Mononuclear cell (primary cell): ENCODE results near the gene IRF2. TPM values are rescaled to one million over a fixed set of nuclear protein-coding genes. Genes with fewer than 3 reads are reported as not detected.

Source experiments
- H3K27me3 ChIP-seq: 2 replicates; pipeline ENCODE4 v1.6.0; 2011; ENCODE audit warnings: low read length, control low read depth; ENCODE audit not compliant: insufficient read depth
- H3K4me1 ChIP-seq: 2 replicates; pipeline ENCODE4 v1.5.1; 2011; ENCODE audit warnings: mild to moderate bottlenecking, low read length, control low read depth; ENCODE audit not compliant: insufficient read depth
- H3K4me3 ChIP-seq: 2 replicates; pipeline ENCODE4 v1.5.1; 2011; ENCODE audit warnings: mild to moderate bottlenecking, low read length, moderate library complexity
- H3K9me3 ChIP-seq: 2 replicates; pipeline ENCODE4 v1.5.1; 2011; ENCODE audit warnings: low read depth, mild to moderate bottlenecking, control low read depth, low read length
- total RNA-seq: library from RNA; depleted of rRNA; stranded (reverse); fragments of >200 nt; gene quantifications from one replicate; pipeline ENCODE4 v1.2.3, GENCODE V29; 2012

Gene IRF2
- total RNA-seq, 1 donor, result 13.1 TPM

DNA sequence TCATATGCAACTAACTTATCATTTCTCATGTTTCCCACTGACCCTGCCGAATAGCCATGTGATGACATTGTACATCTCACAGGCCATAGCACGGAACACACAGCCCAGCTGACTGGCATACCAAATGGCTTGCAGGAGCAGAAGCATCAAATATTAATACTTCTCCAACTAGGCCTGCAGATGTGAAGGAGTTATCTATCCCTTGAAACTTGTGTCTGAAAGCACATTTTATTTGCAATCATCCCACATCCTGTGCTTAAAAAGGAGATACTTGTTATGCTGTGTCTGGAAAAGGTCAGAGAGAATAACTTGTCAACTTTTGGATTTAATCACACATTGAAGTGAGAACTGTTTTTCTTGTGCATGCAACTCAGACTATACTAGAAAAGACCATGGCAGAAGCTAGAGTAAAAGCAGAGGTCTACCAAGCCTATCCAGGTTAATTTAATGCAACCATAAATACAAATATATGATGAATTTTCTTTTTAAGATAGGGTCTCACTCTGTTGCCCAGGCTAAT lies 100.4 kb downstream of the IRF2 start:
- Histone ChIP-seq H3K27me3 (no peaks in the 10 kb centered on the region), H3K4me3 (no peak overlapping the region), H3K9me3 (no peaks in the 10 kb centered on the region), H3K4me1 (peaks cover 12% of the 10 kb centered on the region)

DNA sequence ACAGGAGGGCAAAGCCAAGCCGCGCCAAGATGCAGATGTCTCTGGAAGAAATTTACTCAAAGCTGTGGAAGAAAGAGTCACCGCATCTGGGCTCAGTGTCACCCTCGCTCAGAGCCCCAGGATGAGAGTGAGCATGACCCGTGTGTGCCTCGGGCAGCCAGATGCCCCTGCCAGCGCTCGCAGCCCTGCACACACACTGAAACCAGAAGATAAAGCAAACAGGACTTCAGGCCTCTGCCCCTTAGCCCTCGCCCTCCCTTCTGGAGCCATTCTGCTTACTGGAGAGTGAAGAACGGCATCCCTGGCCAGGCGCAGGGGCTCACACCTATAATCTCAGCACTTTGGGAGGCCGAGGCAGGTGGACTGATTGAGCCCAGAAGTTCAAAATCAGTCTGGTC lies 103.0 kb downstream of the IRF2 start:
- no peaks in the 10 kb centered on the region for H3K27me3 ChIP-seq
- H3K9me3 ChIP-seq, result no peaks in the 10 kb centered on the region
- no peak overlapping the region for H3K4me3 ChIP-seq
- H3K4me1 ChIP-seq, result peaks cover 8% of the 10 kb centered on the region

DNA sequence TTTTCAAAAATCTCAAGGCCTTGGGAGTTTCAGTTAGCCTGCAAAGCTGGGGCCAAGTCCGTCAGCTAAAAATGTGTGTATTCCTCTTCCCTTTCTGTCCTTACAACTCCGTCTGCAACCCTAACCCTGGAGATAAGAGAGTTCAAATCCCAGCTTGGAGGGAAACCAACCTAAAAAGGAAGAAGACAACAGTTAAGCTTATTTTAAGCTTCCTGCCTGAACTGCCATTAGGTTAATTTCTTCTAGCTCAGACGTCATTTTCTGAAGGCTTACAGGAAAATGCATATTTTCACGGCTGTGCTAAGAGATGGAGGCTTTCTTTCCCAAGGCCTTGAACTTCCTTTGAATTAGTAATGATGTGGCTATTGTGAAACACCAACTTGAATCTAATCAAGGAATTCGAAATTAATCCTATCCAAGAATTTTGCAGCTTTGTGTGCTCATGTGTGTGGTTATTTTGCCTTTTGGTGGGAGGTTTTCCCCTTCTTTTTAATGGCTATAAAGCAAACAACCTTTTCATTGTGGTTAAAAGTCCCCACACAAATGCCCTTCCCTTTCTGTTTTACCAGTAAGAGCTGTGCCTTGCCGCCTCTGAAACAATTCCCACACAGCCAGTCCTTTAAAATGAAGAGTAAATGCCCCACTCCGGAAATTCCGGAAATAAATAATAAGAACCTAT lies 103.5 kb downstream of the IRF2 start:
- Histone ChIP-seq H3K27me3 (no peaks in the 10 kb centered on the region), H3K4me1 (peaks cover 8% of the 10 kb centered on the region), H3K4me3 (no peak overlapping the region), H3K9me3 (no peaks in the 10 kb centered on the region)

DNA sequence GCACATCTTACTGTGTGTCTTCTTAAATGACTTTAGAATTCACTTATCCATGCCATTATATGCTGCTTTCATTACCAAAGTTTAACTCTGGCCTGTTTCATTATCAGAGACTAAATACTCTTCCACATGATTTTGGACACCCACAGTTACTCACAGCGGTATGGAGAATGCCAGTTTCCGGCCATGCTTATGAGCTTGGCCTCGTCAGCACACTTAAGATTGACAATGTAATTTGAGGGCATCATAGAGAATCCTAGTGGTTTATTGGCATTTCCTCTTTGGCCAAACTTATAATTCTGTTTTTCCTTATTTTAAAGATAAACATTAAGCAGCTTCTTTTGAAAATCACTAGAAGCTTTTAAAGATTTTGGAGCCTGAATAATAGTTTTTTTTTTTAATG lies 104.5 kb downstream of the IRF2 start:
- Histone ChIP-seq H3K27me3 (no peaks in the 10 kb centered on the region), H3K4me3 (no peak overlapping the region), H3K4me1 (peaks cover 8% of the 10 kb centered on the region), H3K9me3 (no peaks in the 10 kb centered on the region)

DNA sequence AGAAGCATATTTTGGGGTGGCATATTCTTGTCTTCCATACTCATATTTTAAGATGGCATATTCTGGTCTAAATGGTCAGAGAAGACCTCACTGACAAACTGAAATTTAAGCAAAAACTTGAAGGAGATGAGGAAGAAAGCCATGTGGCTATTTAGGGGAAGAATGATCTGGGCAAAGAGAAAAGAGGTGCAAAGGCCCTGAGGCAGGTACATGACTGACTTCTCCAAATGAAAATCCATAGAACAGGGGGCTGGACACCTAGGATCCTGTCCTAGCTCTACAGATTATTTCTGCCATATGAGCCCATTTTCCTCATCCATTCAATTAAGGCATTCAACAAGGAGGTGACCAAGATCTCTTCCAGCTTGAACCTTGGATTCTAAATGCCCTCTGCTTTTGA lies 105.6 kb downstream of the IRF2 start:
- no peak overlapping the region for H3K4me3 ChIP-seq
- H3K27me3 ChIP-seq, result no peaks in the 10 kb centered on the region
- H3K4me1 ChIP-seq, result peaks cover 17% of the 10 kb centered on the region
- H3K9me3 ChIP-seq, result no peaks in the 10 kb centered on the region

DNA sequence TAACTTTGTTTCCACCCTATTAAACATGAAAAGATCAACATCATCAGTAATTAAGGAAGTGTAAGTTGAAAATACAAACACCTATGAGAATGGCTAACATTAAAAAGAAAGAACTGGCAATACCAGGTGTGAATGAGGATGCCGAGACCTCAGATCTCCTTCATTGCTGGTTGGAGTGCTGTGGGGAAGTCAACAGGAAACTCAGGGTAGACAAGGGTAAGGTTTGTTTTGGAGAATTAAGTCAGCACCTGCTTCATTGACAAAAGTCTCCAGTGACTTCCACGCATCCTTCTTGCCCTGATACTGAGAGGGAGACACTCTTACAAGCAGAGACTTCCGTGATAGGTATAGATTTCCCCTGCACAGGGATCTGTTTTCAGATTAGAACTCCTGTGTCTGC lies 106.1 kb downstream of the IRF2 start:
- H3K9me3 ChIP-seq, result no peaks in the 10 kb centered on the region
- H3K4me1 ChIP-seq, result peaks cover 17% of the 10 kb centered on the region
- no peak overlapping the region for H3K4me3 ChIP-seq
- H3K27me3 ChIP-seq, result no peaks in the 10 kb centered on the region

DNA sequence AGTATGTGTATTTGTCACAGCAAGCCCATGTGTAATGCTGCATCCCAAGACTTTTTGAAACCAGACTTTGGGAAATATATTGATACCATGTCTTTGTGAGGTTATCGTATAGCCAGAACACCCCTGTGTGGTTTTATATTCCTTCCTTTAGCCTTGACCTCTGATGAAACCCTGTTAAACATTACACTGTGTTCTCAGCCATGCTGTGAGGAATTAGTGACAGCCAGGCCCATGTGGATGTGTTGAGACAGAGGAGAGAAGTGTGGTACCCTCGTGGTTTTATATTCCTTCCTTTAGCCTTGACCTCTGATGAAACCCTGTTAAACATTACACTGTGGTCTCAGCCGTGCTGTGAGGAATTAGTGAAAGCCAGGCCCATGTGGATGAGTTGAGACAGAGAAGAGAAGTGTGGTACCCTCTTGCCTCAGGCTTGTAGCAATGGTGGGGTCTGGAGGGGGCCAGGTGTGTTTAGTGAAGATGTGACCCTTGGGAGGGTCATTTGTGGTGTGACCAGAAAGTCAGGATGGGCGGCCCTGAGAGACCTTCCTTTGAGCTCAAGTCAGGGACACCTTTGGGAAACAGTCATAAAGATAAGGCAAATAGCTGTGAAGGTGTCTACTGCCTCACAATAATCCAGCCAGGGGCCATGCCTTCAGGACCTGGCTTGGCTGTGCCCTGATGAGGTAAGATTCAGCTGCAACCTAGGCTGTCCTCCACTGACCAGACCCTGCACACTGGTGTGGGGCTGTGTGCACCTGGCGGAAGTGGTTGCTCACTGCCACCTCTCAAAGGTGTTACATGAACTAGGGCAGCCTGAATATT lies 110.0 kb downstream of the IRF2 start:
- H3K4me1 ChIP-seq, result peaks cover 16% of the 10 kb centered on the region
- H3K4me3 ChIP-seq, result no peak overlapping the region
- H3K27me3 ChIP-seq, result no peaks in the 10 kb centered on the region
- H3K9me3 ChIP-seq, result no peaks in the 10 kb centered on the region

DNA sequence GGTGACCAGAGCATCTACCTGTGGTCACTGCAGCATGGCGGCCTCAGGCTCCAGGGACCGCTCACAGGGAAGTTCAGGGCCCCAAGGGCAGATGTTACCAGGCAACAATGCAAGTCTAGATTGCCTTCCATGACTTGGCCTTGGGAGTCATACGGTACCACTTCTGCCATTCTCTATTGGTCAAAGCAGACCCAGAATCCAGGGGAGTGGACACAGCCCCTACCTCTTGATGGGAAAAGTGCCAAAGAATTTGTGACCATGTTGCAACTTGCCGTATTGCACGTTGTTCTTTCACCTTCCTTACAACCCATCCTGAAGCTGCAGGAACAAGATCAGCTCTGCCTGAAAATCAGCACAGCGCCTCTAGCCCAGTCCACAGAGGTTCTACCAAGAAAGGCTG lies 111.1 kb downstream of the IRF2 start:
- H3K4me1 ChIP-seq, result peaks cover 16% of the 10 kb centered on the region
- H3K27me3 ChIP-seq, result no peaks in the 10 kb centered on the region
- no peaks in the 10 kb centered on the region for H3K9me3 ChIP-seq
- H3K4me3 ChIP-seq, result no peak overlapping the region

DNA sequence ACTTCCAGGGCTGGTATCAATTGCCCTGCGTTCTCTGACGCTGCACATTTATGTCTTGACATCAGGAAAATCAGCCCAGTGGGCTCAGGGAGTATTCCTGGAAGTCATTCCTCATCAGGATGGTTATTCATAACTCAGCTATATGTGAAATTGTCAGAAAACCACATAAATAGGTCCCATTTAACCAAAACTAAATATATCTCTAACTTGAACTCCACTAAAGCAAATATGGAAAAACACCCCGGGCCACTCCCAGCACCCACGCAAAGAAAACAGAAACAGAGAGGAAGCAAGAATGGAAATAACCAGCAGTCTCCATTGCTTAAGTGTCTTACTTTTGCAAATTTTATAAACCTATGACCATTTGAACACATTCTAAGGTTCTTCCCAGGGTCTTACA lies 112.0 kb downstream of the IRF2 start:
- no peak overlapping the region for H3K4me3 ChIP-seq
- H3K4me1 ChIP-seq, result peaks cover 20% of the 10 kb centered on the region
- no peaks in the 10 kb centered on the region for H3K27me3 ChIP-seq
- no peaks in the 10 kb centered on the region for H3K9me3 ChIP-seq

DNA sequence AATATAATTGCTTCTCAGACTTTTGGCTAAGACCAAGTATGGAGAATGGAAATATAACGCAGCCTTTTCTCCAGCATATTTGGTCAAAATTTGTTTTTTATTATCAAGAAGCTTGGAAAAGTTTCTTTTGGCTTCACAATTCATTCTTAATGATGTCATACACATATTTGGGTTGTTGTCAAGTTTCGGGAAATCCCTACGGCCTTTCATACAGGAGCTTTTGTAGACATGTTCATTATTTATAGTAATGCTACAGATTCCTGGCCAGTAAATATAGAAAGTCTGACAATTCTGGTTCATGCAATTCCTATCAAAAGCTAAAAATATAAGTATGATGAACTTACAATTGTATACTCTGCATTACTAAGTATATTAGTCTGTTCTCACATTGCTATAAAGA lies 112.9 kb downstream of the IRF2 start:
- no peak overlapping the region for H3K4me3 ChIP-seq
- H3K9me3 ChIP-seq, result no peaks in the 10 kb centered on the region
- H3K27me3 ChIP-seq, result no peaks in the 10 kb centered on the region
- peaks cover 29% of the 10 kb centered on the region for H3K4me1 ChIP-seq

DNA sequence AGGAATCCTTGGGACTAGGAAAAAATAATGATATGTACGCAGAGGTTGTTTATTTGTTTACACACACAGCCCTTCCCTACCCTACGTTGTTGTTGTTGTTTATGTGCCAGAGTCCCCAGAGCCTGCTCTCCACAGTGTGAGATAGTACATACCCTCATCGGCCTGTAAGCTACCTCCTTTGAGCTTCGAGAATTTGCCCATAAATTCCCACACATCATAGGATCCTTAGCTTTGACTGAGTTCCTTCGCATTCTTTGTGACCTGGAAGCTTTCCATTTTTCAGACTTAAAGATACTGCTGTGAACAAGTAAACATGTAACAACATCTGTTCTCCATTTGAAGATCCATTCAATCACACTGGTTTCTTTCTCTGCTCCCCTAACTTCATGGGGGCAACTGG lies 114.5 kb downstream of the IRF2 start:
- no peaks in the 10 kb centered on the region for H3K27me3 ChIP-seq
- no peak overlapping the region for H3K4me3 ChIP-seq
- H3K4me1 ChIP-seq, result peaks cover 44% of the 10 kb centered on the region
- no peaks in the 10 kb centered on the region for H3K9me3 ChIP-seq

DNA sequence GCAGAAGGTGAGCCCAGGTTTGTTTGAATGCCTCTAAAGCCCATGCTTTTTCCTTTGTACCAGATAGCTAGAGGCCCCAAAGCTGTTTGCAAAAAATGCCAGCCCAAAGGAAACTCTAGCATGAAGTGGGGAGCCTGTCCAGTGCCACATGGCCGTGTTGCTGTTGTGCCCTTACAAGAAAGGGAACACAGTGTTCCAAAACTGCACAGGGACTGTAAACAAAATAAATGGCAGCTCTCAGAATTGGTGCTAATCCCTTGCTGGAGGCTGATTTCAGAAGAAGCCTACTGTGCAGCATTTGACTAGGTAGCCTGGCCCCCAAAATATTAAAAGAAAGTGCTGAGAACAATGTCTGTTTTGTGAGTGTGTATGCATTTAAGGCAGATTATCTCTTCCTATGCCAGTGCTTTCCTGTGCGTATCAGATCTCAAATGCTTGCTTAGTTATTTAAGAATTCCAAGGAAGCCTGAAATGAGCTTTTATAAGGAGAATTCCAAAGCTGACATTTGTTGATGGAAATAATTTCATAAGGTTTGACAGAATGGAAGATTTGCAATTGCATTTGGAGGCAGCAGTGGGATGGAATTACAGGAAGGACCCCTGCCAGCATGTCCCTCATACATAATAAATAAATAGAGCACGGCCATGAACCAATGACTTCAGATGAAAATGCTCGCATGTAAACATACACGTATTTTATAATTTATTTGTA lies 115.7 kb downstream of the IRF2 start:
- no peaks in the 10 kb centered on the region for H3K27me3 ChIP-seq
- H3K4me3 ChIP-seq, result no peak overlapping the region
- H3K9me3 ChIP-seq, result no peaks in the 10 kb centered on the region
- peaks cover 47% of the 10 kb centered on the region for H3K4me1 ChIP-seq

DNA sequence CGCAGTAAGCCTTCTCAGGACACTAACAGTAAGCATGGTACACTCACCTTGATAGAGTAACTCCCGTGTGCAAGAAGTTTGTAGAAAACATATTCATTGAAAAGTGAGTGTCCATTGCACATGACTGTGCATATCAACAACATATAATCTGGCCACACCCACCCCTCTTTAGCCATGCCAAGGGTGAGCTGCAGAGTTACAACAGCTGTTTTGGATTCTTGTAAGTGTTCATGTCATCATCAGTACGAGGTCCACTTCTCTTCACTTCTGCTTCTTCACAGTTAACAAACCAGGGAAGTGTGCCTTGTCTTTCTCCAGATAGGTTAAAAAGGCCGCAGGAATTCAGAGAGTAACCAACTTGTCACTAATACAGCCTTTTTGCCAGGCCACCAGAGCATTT lies 116.6 kb downstream of the IRF2 start:
- Histone ChIP-seq H3K27me3 (no peaks in the 10 kb centered on the region), H3K4me3 (no peak overlapping the region), H3K4me1 (peaks cover 52% of the 10 kb centered on the region), H3K9me3 (no peaks in the 10 kb centered on the region)

DNA sequence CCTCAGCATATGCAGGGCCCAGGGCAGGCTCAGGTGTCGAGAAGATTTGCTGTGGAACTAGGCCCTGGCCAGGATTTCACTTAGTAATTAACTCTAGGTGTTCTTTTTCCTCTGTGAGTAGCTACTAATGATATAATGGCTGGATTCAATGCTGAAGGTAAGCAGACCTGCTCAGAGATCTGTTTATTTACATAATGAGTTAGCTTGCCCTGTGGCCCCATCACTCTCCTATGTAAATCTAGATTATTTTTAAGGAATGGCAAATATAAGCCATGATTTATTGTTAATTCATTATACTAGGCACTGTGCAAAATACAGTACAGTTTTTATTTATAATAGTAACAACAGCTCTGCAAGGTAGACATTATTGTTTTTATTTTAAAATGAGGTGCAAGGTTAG lies 117.2 kb downstream of the IRF2 start:
- Histone ChIP-seq H3K9me3 (no peaks in the 10 kb centered on the region), H3K4me1 (peaks cover 46% of the 10 kb centered on the region), H3K4me3 (no peak overlapping the region), H3K27me3 (no peaks in the 10 kb centered on the region)

DNA sequence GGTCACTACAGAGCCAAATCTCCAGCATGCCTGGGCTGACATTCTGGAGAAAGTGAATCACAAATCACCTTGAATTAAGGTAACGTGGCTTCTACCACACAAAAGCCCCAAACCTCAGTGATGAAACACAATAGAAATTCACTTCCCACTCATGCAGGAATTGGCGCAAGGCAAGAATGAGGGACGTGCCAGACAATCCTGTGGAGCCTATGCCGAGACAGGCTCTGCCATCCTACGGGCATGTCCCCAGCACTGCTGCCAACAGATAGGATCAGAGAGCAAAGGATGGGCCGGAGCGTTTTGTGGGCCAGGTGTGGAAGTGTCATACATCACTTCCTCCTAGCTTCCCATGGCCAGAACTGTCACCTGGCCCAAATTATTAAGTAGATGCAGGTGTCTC lies 118.0 kb downstream of the IRF2 start:
- Histone ChIP-seq H3K4me3 (no peak overlapping the region), H3K4me1 (peaks cover 46% of the 10 kb centered on the region), H3K27me3 (no peaks in the 10 kb centered on the region), H3K9me3 (no peaks in the 10 kb centered on the region)
